K562 (cell line): ENCODE data around the gene ARMH4.

Source experiments
- TF ChIP-seq, protein P1 (sequence below), 3 experiments: IDR thresholded peaks in 2 of 3; conservative IDR thresholded peaks in 1 of 3; 2 replicates each; pipeline ENCODE4 v1.5.1; 2011 to 2012; ENCODE audit warnings: low read length in 3 of 3, mild to moderate bottlenecking in 3 of 3, control low read depth in 2 of 3, improper control_type of control experiment in 1 of 3, inconsistent platforms in 1 of 3, low read depth in 1 of 3, mixed read lengths in 1 of 3, moderate library complexity in 1 of 3; ENCODE audit not compliant: insufficient read depth in 2 of 3
- TF ChIP-seq, protein P2 (sequence below): sonication (generic); formaldehyde crosslinking; IDR thresholded peaks from 2 replicates; pipeline ENCODE4 v1.8.1; 2022; ENCODE audit warnings: missing genetic modification reagents

GRCh38 chr14:58119381-58119780 is 32.6 kb downstream of the ARMH4 start:
- TF ChIP-seq, protein P1, sequence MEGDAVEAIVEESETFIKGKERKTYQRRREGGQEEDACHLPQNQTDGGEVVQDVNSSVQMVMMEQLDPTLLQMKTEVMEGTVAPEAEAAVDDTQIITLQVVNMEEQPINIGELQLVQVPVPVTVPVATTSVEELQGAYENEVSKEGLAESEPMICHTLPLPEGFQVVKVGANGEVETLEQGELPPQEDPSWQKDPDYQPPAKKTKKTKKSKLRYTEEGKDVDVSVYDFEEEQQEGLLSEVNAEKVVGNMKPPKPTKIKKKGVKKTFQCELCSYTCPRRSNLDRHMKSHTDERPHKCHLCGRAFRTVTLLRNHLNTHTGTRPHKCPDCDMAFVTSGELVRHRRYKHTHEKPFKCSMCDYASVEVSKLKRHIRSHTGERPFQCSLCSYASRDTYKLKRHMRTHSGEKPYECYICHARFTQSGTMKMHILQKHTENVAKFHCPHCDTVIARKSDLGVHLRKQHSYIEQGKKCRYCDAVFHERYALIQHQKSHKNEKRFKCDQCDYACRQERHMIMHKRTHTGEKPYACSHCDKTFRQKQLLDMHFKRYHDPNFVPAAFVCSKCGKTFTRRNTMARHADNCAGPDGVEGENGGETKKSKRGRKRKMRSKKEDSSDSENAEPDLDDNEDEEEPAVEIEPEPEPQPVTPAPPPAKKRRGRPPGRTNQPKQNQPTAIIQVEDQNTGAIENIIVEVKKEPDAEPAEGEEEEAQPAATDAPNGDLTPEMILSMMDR (IDR thresholded peaks at IDR 0.05 in 2 of 3, conservative IDR thresholded peaks at IDR 0.05 in 1 of 3; ENCODE audit: insufficient read depth in 2 of 3, low read depth in 1 of 3, low read length in 3 of 3): no peak
- TF ChIP-seq, protein P2, sequence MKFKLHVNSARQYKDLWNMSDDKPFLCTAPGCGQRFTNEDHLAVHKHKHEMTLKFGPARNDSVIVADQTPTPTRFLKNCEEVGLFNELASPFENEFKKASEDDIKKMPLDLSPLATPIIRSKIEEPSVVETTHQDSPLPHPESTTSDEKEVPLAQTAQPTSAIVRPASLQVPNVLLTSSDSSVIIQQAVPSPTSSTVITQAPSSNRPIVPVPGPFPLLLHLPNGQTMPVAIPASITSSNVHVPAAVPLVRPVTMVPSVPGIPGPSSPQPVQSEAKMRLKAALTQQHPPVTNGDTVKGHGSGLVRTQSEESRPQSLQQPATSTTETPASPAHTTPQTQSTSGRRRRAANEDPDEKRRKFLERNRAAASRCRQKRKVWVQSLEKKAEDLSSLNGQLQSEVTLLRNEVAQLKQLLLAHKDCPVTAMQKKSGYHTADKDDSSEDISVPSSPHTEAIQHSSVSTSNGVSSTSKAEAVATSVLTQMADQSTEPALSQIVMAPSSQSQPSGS (CRISPR knock-in tag): no peak
